Measurements from ENCODE around the gene MAPK10.
"Not testable (repeated sequence)": the region's sequence is repeated elsewhere in the genome, so short reads cannot be mapped to it uniquely, and the experiment has no call there.

Gene MAPK10

GRCh38 chr4:86338989-86339388, 20.9 kb downstream of the MAPK10 start:
- DNase-seq (ENCODE audit: low spot score), result no peak

- DNase-seq (ENCODE audit: low spot score), result no peak
Measured at GRCh38 chr4:86338521-86338920, 21.3 kb downstream of the MAPK10 start.

- peak; percentile 27 for DNase-seq (ENCODE audit: low spot score)
Measured at GRCh38 chr4:86334020-86334750, 25.7 kb downstream of the MAPK10 start.

GRCh38 chr4:86333236-86333635, 26.6 kb downstream of the MAPK10 start:
- peak; percentile 29 for DNase-seq (ENCODE audit: low spot score)

- DNase-seq (ENCODE audit: low spot score), result peak; percentile 67
Measured at GRCh38 chr4:86330961-86331742, 28.7 kb downstream of the MAPK10 start.

GRCh38 chr4:86330411-86330810, 29.4 kb downstream of the MAPK10 start:
- DNase-seq (ENCODE audit: low spot score), result not testable (repeated sequence)

GRCh38 chr4:86329431-86329830, 30.4 kb downstream of the MAPK10 start:
- peak; percentile 75 for DNase-seq (ENCODE audit: low spot score)

- no peak for DNase-seq (ENCODE audit: low spot score)
Measured at GRCh38 chr4:86326400-86326799, 33.5 kb downstream of the MAPK10 start.

- no peak for DNase-seq (ENCODE audit: low spot score)
Measured at GRCh38 chr4:86319390-86319789, 40.5 kb downstream of the MAPK10 start.

GRCh38 chr4:86315579-86315978, 44.3 kb downstream of the MAPK10 start:
- no peak for DNase-seq (ENCODE audit: low spot score)

- DNase-seq (ENCODE audit: low spot score), result no peak
Measured at GRCh38 chr4:86313656-86314055, 46.2 kb downstream of the MAPK10 start.

- no peak for DNase-seq (ENCODE audit: low spot score)
Measured at GRCh38 chr4:86307432-86307831, 52.4 kb downstream of the MAPK10 start.

- DNase-seq (ENCODE audit: low spot score), result peak; percentile 28
Measured at GRCh38 chr4:86306816-86307215, 53.0 kb downstream of the MAPK10 start.

GRCh38 chr4:86302830-86303229, 57.0 kb downstream of the MAPK10 start:
- DNase-seq (ENCODE audit: low spot score), result no peak

- DNase-seq (ENCODE audit: low spot score), result peak; percentile 99
Measured at GRCh38 chr4:86302251-86302650, 57.6 kb downstream of the MAPK10 start.

- no peak for DNase-seq (ENCODE audit: low spot score)
Measured at GRCh38 chr4:86300516-86300915, 59.3 kb downstream of the MAPK10 start.

- DNase-seq (ENCODE audit: low spot score), result no peak
Measured at GRCh38 chr4:86296865-86297264, 63.0 kb downstream of the MAPK10 start.

GRCh38 chr4:86294883-86295282, 65.0 kb downstream of the MAPK10 start:
- no peak for DNase-seq (ENCODE audit: low spot score)

GRCh38 chr4:86291180-86291579, 68.7 kb downstream of the MAPK10 start:
- no peak for DNase-seq (ENCODE audit: low spot score)

- no peak for DNase-seq (ENCODE audit: low spot score)
Measured at GRCh38 chr4:86286726-86287125, 73.1 kb downstream of the MAPK10 start.

- no peak for DNase-seq (ENCODE audit: low spot score)
Measured at GRCh38 chr4:86283371-86283770, 76.5 kb downstream of the MAPK10 start.

- no peak for DNase-seq (ENCODE audit: low spot score)
Measured at GRCh38 chr4:86280246-86280645, 79.6 kb downstream of the MAPK10 start.

GRCh38 chr4:86279293-86279960, 80.4 kb downstream of the MAPK10 start:
- no peak for DNase-seq (ENCODE audit: low spot score)
